Tibial nerve (tissue), 4 donors: ENCODE measurements around the gene KLF3. TPM values are rescaled to one million over a fixed set of nuclear protein-coding genes. Genes with fewer than 3 reads are reported as not detected.
A peak's percentile ranks its signal among the peaks of the same experiment; 100 is the strongest.

Experiments
- DNase-seq, 2 donors: peaks; one replicate each; pipeline ENCODE4 v3.0.0-alpha.2; 2019; ENCODE audit warnings: low spot score in 2 of 2
- H3K27ac ChIP-seq, 4 donors: fragments of 200-600 bp; sonication (generic) in 3 of 4; one replicate each; pipeline ENCODE4 v1.5.1; 2017 to 2019; ENCODE audit warnings: mild to moderate bottlenecking in 1 of 4
- H3K27me3 ChIP-seq, 2 donors: fragments of 200-600 bp; sonication (generic) in 1 of 2; one replicate each; pipeline versions ENCODE4 v1.5.1 to v1.6.0; 2017 to 2019
- H3K36me3 ChIP-seq, 3 donors: fragments of 200-600 bp; sonication (generic); one replicate each; pipeline ENCODE4 v1.5.1; 2018 to 2019
- H3K4me1 ChIP-seq, 4 donors: fragments of 200-600 bp; sonication (generic) in 3 of 4; one replicate each; pipeline ENCODE4 v1.5.1; 2017 to 2019
- H3K4me3 ChIP-seq, 4 donors: fragments of 200-600 bp; sonication (generic) in 3 of 4; one replicate each; pipeline ENCODE4 v1.5.1; 2017 to 2019; ENCODE audit warnings: mild to moderate bottlenecking in 1 of 4, moderate library complexity in 1 of 4
- H3K9me3 ChIP-seq, 4 donors: fragments of 200-600 bp; sonication (generic) in 3 of 4; one replicate each; pipeline ENCODE4 v1.5.1; 2017 to 2019
- CTCF ChIP-seq, 5 experiments: fragments of 200-600 bp in 3 of 5; fragments of 450-650 bp in 2 of 5; sonication (generic) in 3 of 5; IDR thresholded peaks; one replicate each; pipeline ENCODE4 v1.5.1; 2016 to 2019; ENCODE audit warnings: antibody characterized with exemption in 5 of 5, mild to moderate bottlenecking in 3 of 5, moderate library complexity in 2 of 5
- EP300 ChIP-seq, 2 donors: sonication (generic); formaldehyde crosslinking; IDR thresholded peaks; one replicate each; pipeline ENCODE4 v1.6.1; 2017; ENCODE audit warnings: antibody characterized with exemption in 2 of 2, mild to moderate bottlenecking in 1 of 2
- POLR2A ChIP-seq, 2 donors: fragments of 450-650 bp; IDR thresholded peaks; one replicate each; pipeline ENCODE4 v1.6.1; 2017; ENCODE audit warnings: antibody characterized with exemption in 2 of 2, mild to moderate bottlenecking in 2 of 2, moderate library complexity in 2 of 2
- WGBS, 2 donors: methylation state at CpG; one replicate each; pipeline ENCODE4 v1.1.5; 2018; 5-methylcytosine and 5-hydroxymethylcytosine counted together
- total RNA-seq, 4 donors: library from RNA; depleted of rRNA; stranded (reverse); fragments of >200 nt; gene quantifications; one replicate each; pipeline ENCODE4 v1.1.0, GENCODE V29; 2016

KLF3 gene
- total RNA-seq, result 10 to 100 TPM; 36.3 to 70.1 (median 38.4) TPM

GRCh38 chr4:38663801-38664705, at the start of gene KLF3:
Gene KLF3, plus strand, starts transcription at chr4:38664199. Its CDS starts 16,427 bp downstream, at chr4:38680626.
- 0% methylated on average over 13 to 58 of the region's 110 CpGs for WGBS, 2 donors
- H3K36me3 ChIP-seq, result no peaks in the 10 kb centered on the region
- H3K27ac ChIP-seq, result peak within 1 kb of the TSS; percentile 87 to 99 (median 96)
- H3K4me1 ChIP-seq, result peaks cover 0 to 47% (median 27%) of the 10 kb centered on the region in 4 donors
- TF ChIP-seq EP300 (IDR thresholded peaks at IDR 0.05), result peak in 1 of 2 donors; percentile 81
- TF ChIP-seq CTCF (IDR thresholded peaks at IDR 0.05), result peak in 2 of 5 experiments; percentile 4 to 24
- TF ChIP-seq POLR2A (IDR thresholded peaks at IDR 0.05), result peak; percentile 71 to 86
- H3K27me3 ChIP-seq, result no peaks in the 10 kb centered on the region
- peak; percentile 83 to 89 for DNase-seq
- peak within 1 kb of the TSS; percentile 63 to 98 (median 86) for H3K4me3 ChIP-seq
- no peaks in the 10 kb centered on the region for H3K9me3 ChIP-seq

GRCh38 chr4:38614231-38614630, 49.8 kb upstream of the KLF3 start:
- no peak for DNase-seq
- Histone ChIP-seq H3K4me3 (no peak overlapping the region), H3K27me3 (no peaks in the 10 kb centered on the region), H3K4me1 (peaks cover 0 to 37% (median 10%) of the 10 kb centered on the region in 4 donors), H3K9me3 (no peaks in the 10 kb centered on the region), H3K27ac (peak overlapping the region in 1 of 4 donors; percentile 20), H3K36me3 (no peaks in the 10 kb centered on the region)
- no peak for TF ChIP-seq POLR2A (IDR thresholded peaks at IDR 0.05)
- TF ChIP-seq CTCF (IDR thresholded peaks at IDR 0.05), result no peak
- TF ChIP-seq EP300 (IDR thresholded peaks at IDR 0.05), result no peak
- 88 to 91% methylated on average over 4 of the region's 4 CpGs for WGBS, 2 donors

- no peak for DNase-seq
- 90 to 92% methylated on average over 5 of the region's 5 CpGs for WGBS, 2 donors
- Histone ChIP-seq H3K4me3 (no peak overlapping the region), H3K9me3 (no peaks in the 10 kb centered on the region), H3K36me3 (no peaks in the 10 kb centered on the region), H3K27ac (no peak overlapping the region), H3K4me1 (peaks cover 0 to 37% (median 9%) of the 10 kb centered on the region in 4 donors), H3K27me3 (no peaks in the 10 kb centered on the region)
- TF ChIP-seq POLR2A (IDR thresholded peaks at IDR 0.05) (no peak), EP300 (IDR thresholded peaks at IDR 0.05) (peak in 1 of 2 donors; percentile 12)
Observed at GRCh38 chr4:38615847-38616246, 48.2 kb upstream of the KLF3 start.

GRCh38 chr4:38618505-38618904, 45.5 kb upstream of the KLF3 start:
- Histone ChIP-seq H3K4me3 (no peak overlapping the region), H3K27me3 (no peaks in the 10 kb centered on the region), H3K9me3 (no peaks in the 10 kb centered on the region), H3K4me1 (peaks cover 0 to 27% (median 4%) of the 10 kb centered on the region in 4 donors), H3K36me3 (no peaks in the 10 kb centered on the region), H3K27ac (no peak overlapping the region)
- no peak for TF ChIP-seq EP300 (IDR thresholded peaks at IDR 0.05)
- TF ChIP-seq POLR2A (IDR thresholded peaks at IDR 0.05), result no peak
- TF ChIP-seq CTCF (IDR thresholded peaks at IDR 0.05), result no peak
- DNase-seq, result no peak
- WGBS, 2 donors, result 96 to 97% methylated on average over 3 of the region's 3 CpGs

- TF ChIP-seq CTCF (IDR thresholded peaks at IDR 0.05) (no peak), POLR2A (IDR thresholded peaks at IDR 0.05) (no peak), EP300 (IDR thresholded peaks at IDR 0.05) (no peak)
- WGBS, 2 donors, result 93% methylated on average over 3 of the region's 3 CpGs
- no peak for DNase-seq
- Histone ChIP-seq H3K4me1 (peaks cover 0 to 19% (median under 1%) of the 10 kb centered on the region in 4 donors), H3K9me3 (no peaks in the 10 kb centered on the region), H3K4me3 (no peak overlapping the region), H3K36me3 (no peaks in the 10 kb centered on the region), H3K27me3 (no peaks in the 10 kb centered on the region), H3K27ac (no peak overlapping the region)
Observed at GRCh38 chr4:38619316-38619715, 44.7 kb upstream of the KLF3 start.
